Loucy (cell line): ENCODE data around the gene RNF4.

Source experiments
- H2AFZ ChIP-seq: fragments of 200-600 bp; sonication (generic); 2 replicates; pipeline ENCODE4 v1.6.0; 2016; ENCODE audit warnings: antibody characterized with exemption, mild to moderate bottlenecking, low read length, moderate library complexity
- H3F3A ChIP-seq: fragments of 200-600 bp; 2 replicates; pipeline ENCODE4 v1.6.0; 2016; ENCODE audit warnings: antibody characterized with exemption, low read depth, mild to moderate bottlenecking
- H3K27me3 ChIP-seq: fragments of 200-600 bp; sonication (generic); 2 replicates; pipeline ENCODE4 v1.6.1; 2014; ENCODE audit warnings: low read length, mild to moderate bottlenecking; ENCODE audit not compliant: insufficient read depth, poor library complexity, severe bottlenecking
- H3K36me3 ChIP-seq: fragments of 200-600 bp; sonication (generic); 2 replicates; pipeline ENCODE4 v1.6.1; 2016; ENCODE audit warnings: low read length; ENCODE audit not compliant: insufficient read depth
- H3K4me1 ChIP-seq: fragments of 200-600 bp; sonication (generic); 2 replicates; pipeline ENCODE4 v1.5.1; 2014; ENCODE audit warnings: low read length, mild to moderate bottlenecking; ENCODE audit not compliant: insufficient read depth, poor library complexity, severe bottlenecking
- H3K4me2 ChIP-seq: fragments of 200-600 bp; sonication (generic); 2 replicates; pipeline ENCODE4 v1.6.0; 2014; ENCODE audit warnings: antibody characterized with exemption, low read length, low read depth, mild to moderate bottlenecking; ENCODE audit not compliant: poor library complexity, severe bottlenecking
- H3K4me3 ChIP-seq: fragments of 200-600 bp; sonication (generic); 2 replicates; pipeline ENCODE4 v1.5.1; 2014; ENCODE audit warnings: low read length, mild to moderate bottlenecking, mixed read lengths; ENCODE audit not compliant: poor library complexity, severe bottlenecking
- H3K79me2 ChIP-seq: fragments of 200-600 bp; sonication (generic); 2 replicates; pipeline ENCODE4 v1.6.1; 2014; ENCODE audit warnings: low read length; ENCODE audit not compliant: insufficient read depth
- H3K9ac ChIP-seq: fragments of 200-600 bp; sonication (generic); 2 replicates; pipeline ENCODE4 v1.6.0; 2014; ENCODE audit warnings: mild to moderate bottlenecking, low read depth, low read length, moderate library complexity; ENCODE audit not compliant: poor library complexity, severe bottlenecking
- H3K9me2 ChIP-seq: fragments of 200-600 bp; sonication (generic); replicated peaks from 2 replicates; pipeline ENCODE4 v1.6.1; 2016; ENCODE audit warnings: low read depth, low read length, mixed read lengths
- H3K9me3 ChIP-seq: fragments of 200-600 bp; sonication (generic); 2 replicates; pipeline ENCODE4 v1.6.1; 2014; ENCODE audit warnings: mild to moderate bottlenecking, antibody characterized with exemption, low read length, low read depth; ENCODE audit not compliant: insufficient read depth
- H4K20me1 ChIP-seq: fragments of 200-600 bp; sonication (generic); 2 replicates; pipeline ENCODE4 v1.6.0; 2014; ENCODE audit warnings: antibody characterized with exemption, low read length, mild to moderate bottlenecking; ENCODE audit not compliant: insufficient read depth, poor library complexity, severe bottlenecking
- EZH2phosphoT487 ChIP-seq: fragments of 200-600 bp; IDR thresholded peaks from 2 replicates; pipeline ENCODE4 v1.6.1; 2018; ENCODE audit warnings: antibody characterized with exemption, mild to moderate bottlenecking, moderate library complexity, borderline replicate concordance
- TF ChIP-seq, protein P1 (sequence below): fragments of 200-600 bp; sonication (generic); conservative IDR thresholded peaks from 2 replicates; pipeline ENCODE4 v1.5.1; 2014; ENCODE audit warnings: mild to moderate bottlenecking, antibody characterized with exemption, low read length

The RNF4 gene

DNA sequence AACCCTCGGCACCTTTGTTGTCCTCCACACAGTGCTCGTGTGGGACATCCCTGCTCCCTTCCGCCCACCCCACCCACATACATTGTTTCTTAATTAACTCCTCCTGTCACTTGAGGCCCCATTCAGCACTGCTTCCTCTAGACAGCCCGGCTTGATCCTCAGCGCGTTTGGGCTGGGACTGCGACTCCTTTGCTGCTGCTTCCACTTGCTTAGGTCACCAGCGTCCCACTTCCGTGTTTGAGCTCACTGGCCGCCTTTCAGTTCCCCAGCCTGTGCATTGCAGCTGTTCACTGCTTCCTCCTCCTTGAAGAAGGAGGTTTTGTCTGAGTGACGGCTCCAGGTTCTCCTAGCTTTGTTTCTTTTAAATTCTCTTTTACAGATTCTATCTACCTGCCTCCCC, 16.1 kb downstream of the RNF4 start:
- Histone ChIP-seq H4K20me1 (peaks cover 97% of the 10 kb centered on the region), H3K9me3 (no peaks in the 10 kb centered on the region)
- TF ChIP-seq EZH2phosphoT487: no peak
- TF ChIP-seq, protein P1, sequence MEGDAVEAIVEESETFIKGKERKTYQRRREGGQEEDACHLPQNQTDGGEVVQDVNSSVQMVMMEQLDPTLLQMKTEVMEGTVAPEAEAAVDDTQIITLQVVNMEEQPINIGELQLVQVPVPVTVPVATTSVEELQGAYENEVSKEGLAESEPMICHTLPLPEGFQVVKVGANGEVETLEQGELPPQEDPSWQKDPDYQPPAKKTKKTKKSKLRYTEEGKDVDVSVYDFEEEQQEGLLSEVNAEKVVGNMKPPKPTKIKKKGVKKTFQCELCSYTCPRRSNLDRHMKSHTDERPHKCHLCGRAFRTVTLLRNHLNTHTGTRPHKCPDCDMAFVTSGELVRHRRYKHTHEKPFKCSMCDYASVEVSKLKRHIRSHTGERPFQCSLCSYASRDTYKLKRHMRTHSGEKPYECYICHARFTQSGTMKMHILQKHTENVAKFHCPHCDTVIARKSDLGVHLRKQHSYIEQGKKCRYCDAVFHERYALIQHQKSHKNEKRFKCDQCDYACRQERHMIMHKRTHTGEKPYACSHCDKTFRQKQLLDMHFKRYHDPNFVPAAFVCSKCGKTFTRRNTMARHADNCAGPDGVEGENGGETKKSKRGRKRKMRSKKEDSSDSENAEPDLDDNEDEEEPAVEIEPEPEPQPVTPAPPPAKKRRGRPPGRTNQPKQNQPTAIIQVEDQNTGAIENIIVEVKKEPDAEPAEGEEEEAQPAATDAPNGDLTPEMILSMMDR: no peak

DNA sequence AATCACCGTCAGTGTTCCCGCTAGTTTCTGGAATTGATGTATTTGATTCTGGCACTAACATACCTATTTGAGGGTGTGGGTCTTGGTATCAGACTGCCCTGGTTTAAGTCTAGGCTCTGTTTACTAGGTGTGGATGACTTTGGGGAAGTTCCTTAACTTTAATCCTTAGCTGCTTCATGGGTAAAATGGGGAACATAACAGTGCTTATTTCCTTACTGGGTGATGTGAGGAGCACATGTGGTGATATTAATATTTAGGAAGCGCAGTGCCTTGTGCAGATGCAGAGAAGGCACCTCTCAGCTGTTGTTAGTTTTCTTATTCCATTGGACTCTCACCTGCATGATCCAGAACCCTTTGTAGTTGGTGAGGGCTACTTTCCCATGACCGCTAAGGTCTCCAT, 17.1 kb downstream of the RNF4 start:
- Histone ChIP-seq H3F3A (no peaks in the 10 kb centered on the region), H3K79me2 (peaks cover 100% of the 10 kb centered on the region), H3K4me2 (no peak overlapping the region), H3K4me1 (peaks cover 17% of the 10 kb centered on the region), H3K27me3 (no peaks in the 10 kb centered on the region), H3K4me3 (no peak overlapping the region), H4K20me1 (peaks cover 98% of the 10 kb centered on the region), H3K9me2 (no peaks in the 10 kb centered on the region), H3K9me3 (no peaks in the 10 kb centered on the region), H2AFZ (no peak overlapping the region), H3K9ac (no peak overlapping the region), H3K36me3 (peaks cover 34% of the 10 kb centered on the region)
- TF ChIP-seq, protein P1: no peak
- no peak for TF ChIP-seq EZH2phosphoT487

More for the DNA sequence above, 16.1 kb downstream of the RNF4 start:
- no peak overlapping the region for H3K9ac ChIP-seq
- peaks cover 30% of the 10 kb centered on the region; the same call in 1 of the 2 replicates for H3K36me3 ChIP-seq
- no peaks in the 10 kb centered on the region for H3K9me2 ChIP-seq
- no peaks in the 10 kb centered on the region for H3F3A ChIP-seq
- H3K79me2 ChIP-seq: peaks cover 100% of the 10 kb centered on the region
- H2AFZ ChIP-seq: no peak overlapping the region
- H3K27me3 ChIP-seq: no peaks in the 10 kb centered on the region
- H3K4me2 ChIP-seq: no peak overlapping the region
- H3K4me3 ChIP-seq: no peak overlapping the region
- H3K4me1 ChIP-seq: peaks cover 18% of the 10 kb centered on the region

DNA sequence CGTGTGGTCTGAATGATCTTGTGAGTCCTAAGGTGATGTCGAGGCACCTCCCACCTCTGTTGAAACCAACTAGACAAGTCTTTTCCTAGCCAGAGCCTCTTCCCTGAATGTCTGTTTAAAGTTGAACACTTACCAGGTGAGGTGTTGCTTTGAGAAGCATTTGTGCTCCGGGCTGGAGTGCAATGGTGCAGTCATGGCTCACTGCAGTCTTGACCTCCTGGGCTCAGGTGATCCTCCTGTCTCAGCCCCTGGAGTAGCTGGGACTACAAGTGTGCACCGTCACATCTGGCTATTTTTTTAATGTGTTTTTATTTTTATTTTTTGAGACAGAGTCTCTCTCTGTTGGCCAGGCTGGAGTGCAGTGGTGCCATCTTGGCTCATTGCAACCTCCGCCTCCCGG, 18.1 kb downstream of the RNF4 start:
- TF ChIP-seq, protein P1: no peak
- no peak for TF ChIP-seq EZH2phosphoT487
- Histone ChIP-seq H3K79me2 (peaks cover 98% of the 10 kb centered on the region), H3K9me3 (no peaks in the 10 kb centered on the region), H3K4me2 (no peak overlapping the region), H2AFZ (no peak overlapping the region), H3F3A (no peaks in the 10 kb centered on the region), H3K4me3 (no peak overlapping the region), H3K9me2 (no peaks in the 10 kb centered on the region), H4K20me1 (peaks cover 98% of the 10 kb centered on the region), H3K27me3 (no peaks in the 10 kb centered on the region), H3K36me3 (peaks cover 44% of the 10 kb centered on the region), H3K9ac (no peak overlapping the region), H3K4me1 (peaks cover 8% of the 10 kb centered on the region)
